ENCODE measurements around the gene ACTN1.

DNA sequence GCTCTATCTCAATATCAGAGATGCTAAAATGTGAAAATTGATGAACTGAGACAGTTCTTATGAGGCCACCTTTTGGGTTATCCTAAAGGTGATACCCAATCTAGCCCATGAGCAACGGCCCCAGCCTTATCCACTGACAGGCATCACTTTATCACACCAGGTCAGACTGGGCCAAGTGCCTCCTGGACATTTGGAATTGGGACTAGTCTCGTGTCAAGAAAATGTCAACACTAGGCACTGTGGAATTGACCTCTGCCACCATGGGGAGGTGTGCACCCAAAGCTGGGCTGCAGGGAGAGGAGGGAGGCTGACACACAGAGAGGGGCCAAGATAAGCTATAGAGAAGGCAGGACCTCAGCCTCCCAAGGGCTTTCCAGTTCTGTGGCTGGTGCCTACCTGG, 107.7 kb downstream of the ACTN1 start:
- TF ChIP-seq POLR2A (IDR thresholded peaks at IDR 0.05) = no peak
- TF ChIP-seq, protein P1, sequence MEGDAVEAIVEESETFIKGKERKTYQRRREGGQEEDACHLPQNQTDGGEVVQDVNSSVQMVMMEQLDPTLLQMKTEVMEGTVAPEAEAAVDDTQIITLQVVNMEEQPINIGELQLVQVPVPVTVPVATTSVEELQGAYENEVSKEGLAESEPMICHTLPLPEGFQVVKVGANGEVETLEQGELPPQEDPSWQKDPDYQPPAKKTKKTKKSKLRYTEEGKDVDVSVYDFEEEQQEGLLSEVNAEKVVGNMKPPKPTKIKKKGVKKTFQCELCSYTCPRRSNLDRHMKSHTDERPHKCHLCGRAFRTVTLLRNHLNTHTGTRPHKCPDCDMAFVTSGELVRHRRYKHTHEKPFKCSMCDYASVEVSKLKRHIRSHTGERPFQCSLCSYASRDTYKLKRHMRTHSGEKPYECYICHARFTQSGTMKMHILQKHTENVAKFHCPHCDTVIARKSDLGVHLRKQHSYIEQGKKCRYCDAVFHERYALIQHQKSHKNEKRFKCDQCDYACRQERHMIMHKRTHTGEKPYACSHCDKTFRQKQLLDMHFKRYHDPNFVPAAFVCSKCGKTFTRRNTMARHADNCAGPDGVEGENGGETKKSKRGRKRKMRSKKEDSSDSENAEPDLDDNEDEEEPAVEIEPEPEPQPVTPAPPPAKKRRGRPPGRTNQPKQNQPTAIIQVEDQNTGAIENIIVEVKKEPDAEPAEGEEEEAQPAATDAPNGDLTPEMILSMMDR (IDR thresholded peaks at IDR 0.05) = no peak
